Endometrial microvascular endothelial cells (primary cell): Measurements from ENCODE around the gene CALU. TPM values are rescaled to one million over a fixed set of nuclear protein-coding genes. Genes with fewer than 3 reads are reported as not detected.

Experiments
- in situ Hi-C: cut with HindIII; loops from 2 replicates; pipeline ENCODE4 v1.10.0; 2017; ENCODE audit warnings: low sequenced_read_pairs, low pct_unique_long_range_greater_than_20kb; ENCODE audit errors: inconsistent ontology term
- total RNA-seq: library from RNA; depleted of rRNA; stranded (reverse); fragments of >200 nt; gene quantifications from one replicate; pipeline ENCODE4 v1.2.3, GENCODE V29; 2015; ENCODE audit errors: inconsistent ontology term

Gene CALU
- total RNA-seq, 1 donor from 2014 or later = 265 TPM

DNA sequence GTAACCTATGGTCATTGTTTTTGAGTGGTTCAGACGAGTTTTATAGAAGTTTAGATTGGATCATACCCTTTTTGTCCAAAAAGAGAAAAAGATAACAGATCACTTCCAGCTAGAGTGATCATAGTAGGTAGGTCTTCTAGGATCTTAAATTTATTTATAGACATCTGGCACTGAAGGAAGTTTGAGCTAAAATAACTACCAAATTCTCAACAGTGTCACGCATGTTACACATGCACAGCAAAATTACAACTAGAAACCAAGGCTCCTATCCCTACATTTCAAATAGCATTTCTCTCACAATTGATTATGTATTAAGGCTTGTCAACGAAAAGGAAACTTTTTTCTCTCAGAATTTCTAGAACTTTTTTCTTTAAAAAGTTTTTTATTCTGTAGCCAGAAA is 2.3 kb downstream of the CALU start:
- in situ Hi-C loops = no loop called here

DNA sequence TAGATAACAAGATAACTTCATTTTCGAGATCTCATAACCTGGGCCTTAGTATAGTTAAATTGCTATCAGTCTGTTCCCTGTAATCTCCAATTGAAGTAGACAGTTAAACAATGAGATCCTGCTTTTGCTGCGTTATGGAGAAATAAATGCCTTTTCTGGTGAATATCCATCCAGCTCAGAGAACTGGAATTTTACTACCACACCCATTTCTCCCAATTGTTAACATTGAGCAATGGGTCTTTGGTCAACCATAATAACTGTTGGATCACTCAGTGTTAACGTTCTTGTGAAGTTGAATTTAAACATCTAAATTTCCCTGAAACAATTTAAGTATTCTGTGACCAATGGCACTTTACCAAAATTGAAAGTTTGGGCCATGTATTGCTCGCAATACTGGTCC is 3.0 kb downstream of the CALU start:
- in situ Hi-C loops = no loop called here

DNA sequence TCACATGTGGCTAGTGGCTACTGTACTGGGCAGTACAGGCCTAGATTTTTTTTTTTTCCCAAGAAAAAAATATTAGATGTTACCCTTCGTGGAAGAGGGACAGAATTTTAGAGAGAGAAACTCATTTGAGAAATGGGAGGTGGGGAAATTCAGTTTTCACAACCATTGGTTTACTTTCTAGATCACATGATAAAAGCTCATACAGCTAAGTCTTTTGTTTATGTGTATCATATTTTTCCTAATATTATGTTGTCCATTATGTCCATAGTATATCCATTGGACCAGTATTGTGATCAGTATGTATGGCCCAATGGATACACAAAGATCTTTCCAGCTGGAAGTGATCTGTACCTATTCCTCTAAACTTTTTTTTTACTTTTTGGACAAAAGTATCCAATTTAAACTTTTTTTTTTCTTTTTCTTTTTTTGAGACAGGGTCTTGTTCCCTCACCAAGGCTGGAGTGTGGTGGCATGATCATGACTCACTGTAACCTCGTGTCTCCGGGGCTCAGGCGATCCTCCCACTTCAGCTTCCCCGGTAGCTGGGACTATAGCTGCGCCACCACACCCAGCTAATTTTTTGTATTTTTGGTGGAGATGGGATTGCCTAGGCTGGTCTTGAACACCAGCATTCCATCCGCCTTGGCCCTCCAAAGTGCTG is 4.1 kb downstream of the CALU start:
- in situ Hi-C loops = no loop called here

DNA sequence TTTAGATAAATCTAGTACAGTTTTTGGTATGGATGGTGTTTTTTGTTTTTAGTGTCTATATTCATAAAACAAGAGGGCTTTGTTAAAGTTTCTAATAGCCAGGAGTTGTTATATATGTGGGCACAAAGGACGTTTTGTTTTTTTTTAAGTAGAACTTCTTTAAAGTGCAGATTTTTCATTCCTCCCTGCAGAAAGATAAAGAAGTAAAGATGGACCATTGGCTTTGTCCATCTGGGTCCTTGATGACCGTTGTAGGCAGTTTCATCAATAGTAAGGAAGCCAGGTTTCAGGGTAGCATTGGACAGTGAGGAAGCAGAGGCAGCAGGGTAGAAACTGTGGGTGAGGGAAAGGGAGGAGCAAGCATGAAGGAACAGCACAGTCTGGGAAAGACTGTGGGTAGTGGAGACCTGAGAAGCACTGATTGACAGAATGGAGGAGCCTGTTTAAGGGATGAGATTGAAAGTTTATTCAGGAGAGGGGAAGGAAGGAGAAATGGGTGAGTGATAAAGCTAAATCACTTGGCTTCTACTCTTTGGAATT is 5.3 kb downstream of the CALU start:
- in situ Hi-C loops = no loop called here

DNA sequence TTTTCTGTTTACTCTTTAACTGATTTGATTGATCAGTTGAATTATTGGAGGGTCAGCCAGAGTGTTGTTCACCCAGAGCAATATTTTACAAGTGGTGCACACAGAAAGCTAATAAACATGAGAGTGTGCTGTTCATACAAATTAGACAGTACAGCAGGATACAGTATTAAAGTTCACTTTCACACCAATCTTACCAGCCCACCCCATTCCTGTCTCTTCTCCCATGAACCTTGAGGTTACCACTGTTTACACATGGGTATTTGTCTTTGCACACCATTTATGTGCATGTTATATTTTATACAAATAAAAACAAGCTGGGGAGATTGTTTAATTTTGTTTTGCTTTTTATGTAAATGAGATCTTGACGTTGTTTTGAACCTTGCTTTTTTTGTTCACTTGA is 6.5 kb downstream of the CALU start:
- in situ Hi-C loops = no loop called here

DNA sequence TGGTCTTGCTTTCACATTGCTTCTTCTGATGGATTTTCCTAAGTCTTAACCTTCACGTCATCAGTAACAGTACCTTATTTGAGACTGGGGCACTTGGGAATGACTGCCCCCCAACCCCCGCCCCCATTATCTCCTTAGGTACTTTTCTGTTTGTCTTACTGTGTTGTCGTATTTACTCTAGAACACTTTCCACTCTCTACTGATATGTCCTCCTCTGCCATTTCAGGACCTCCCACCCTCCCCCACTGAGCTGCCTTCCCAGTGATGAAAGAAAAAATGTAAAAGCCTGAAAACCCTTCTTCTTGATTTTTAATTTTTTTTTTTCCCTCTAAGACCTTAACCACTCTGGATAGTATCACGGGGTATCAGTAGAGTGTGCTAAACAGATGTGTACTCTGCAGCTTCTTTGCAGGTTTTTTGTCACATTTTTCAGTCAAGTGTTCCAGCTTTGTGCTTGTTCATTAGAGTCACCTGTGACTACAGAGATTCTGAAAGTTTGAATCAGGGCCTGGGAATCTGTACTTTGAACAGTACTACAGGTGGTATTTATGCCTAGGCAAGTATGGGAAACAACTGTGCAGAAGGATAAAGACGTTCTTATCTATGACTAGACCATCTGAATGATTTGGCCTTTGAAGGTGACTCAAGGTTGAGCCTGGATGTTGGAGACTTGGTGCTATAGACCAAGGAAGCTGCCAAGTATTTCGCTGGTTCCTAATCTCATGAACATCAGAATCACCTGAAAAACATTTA is 8.3 kb downstream of the CALU start:
- in situ Hi-C loops = no loop called here

DNA sequence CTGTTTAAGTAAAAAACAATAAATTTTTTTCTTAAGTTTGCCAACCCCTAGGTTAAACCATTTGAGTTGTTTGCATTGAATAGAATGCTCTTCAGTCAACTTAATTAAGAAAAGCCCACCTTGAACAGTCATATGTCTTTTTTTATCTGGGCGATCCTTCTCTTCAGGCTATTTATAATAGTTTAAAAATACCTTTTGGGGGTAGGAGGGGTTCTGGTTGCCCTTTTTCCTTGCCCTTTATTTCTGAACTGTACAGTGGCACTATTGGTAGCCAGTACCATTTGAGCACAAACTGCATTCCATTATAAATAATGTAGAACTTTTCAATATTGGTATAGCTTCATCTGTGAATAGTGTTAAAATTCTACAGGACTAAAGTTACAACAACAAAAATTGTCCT is 13.1 kb downstream of the CALU start:
- in situ Hi-C loops = no loop called here

DNA sequence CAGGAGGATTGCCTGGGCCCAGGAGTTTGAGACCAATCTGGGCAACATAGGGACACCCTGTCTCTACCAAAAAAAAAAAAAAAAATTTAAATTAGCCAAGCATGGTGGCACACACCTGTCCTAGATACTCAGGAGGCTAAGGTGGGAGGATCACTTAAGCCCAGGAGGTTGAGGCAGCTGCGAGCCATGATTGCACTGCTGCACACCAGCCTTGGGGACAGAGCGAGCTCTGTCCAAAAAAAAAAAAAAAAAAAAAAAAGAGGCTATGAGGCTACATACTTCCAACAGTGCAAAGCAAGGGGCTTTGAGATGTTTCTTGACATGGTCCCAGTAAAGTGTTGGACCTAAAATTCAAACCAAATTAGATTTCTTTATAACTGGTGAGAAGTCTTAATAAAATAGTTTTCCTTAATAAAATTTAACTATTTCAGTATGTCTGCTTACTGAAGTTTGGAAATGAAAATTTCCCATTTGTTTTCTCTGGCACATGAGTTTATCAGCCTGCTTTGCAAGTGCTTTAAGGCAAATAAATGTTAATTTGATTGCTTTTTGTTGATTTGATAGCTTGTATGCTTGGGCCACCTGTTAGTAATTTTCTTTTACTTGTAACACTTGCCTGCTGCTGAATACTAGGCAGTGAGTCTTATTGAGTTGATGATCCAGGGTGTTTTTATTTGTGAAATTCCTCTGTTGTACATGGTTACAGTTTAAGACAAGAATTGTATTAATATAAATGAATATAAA is 16.1 kb downstream of the CALU start:
- in situ Hi-C loops = no loop called here

DNA sequence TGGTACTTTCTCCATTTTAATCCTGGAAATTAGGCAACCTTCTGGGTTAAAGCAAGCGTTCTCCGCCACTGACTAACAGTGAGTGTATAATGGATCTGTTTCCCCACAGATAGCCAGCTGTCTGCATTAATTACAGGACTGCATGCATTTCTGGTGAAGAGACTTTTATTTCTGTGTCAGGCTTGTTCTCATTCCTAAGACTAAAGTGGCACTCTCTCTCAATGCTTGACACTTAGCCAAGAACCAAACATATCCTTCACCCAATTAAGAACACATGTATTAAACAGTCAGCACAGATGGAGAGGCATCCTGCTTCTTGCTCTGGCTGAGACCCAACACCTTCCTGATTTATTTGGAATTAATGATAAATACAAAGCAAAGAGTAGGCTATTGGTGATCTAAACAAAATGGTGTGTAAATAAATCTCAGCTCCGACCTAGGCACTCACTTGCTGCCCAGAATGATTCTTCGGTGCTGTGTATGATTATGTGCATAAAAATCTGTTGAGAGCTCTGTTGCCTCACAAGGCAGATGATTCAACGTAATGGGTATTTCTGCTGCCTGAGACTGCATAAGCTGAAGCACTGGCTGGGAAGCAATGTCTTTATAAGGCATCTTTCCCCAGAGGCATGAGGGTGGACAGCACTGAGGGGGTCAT is 16.8 kb downstream of the CALU start:
- in situ Hi-C loops = no loop called here

DNA sequence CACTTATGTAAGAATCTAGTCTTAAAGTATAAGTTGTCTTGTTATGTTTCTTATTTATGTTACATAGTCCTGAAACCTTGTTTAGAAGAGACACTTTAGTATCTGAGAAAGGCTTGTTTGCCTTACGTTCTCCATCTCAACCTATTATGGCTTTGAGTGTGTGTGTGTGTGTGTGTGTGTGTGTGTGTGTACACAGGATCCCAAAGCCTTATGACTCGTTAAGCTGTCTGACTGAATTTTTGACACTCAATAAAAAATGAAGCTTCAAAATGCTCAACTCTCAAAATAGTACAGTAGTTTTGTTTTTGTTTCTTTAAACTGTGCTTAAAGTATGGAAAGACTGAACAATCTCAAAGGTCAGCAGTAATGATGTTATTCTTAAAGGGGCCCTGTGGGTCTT is 18.0 kb downstream of the CALU start:
- in situ Hi-C loops = no loop called here

DNA sequence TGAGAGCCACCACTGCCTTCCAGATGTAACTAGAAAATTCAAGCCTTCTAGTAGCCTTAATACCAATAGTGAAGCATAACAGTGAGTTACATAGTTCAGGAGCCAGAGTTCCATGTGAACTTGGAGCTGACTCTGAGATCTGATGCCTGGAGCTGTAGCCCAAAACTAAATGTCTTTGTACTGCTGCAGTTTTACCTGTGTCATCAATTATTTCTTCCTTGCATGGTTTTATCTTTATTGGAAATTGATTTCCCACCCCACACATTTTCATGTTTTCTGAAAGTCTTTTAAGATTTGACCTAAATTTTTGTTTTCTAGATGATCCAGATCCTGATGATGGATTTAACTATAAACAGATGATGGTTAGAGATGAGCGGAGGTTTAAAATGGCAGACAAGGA is 19.4 kb downstream of the CALU start:
- in situ Hi-C loops = no loop called here

DNA sequence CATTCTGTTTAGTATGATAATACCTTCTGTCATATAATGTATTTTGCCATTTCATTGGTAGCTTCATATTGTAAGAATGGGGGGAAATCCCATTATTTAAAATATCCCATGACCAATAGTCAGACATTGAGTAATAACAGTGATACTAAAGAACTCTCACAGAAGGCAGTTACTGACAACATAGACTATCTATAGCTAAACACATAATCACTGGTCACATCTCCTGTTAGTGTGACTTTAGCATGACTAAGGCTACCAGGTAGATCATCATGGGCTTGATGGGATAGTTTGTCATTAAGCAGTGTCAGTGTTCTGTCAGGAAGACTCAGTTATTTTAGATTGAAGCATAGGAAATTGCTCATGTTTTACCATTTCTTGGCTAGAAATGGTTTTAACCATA is 20.1 kb downstream of the CALU start:
- in situ Hi-C loops = no loop called here

DNA sequence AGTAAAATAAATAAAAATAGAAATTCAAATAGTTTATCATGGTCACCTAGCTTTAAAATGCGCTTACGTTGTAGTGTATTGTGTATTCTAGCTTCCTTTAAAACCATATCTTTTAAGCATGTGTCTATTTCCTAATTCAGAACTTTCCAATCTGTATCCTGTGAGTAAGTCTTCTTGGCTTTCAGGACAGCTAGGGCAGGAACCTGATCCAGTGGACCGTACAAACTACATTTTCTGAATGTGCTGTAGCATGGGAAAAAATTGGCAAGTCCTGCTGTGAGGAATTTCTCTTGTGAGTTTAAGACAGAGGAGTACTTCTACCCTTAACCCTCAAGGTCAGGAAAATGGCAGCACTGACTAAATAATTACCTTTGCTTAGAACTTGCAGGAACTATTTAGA is 24.4 kb downstream of the CALU start:
- in situ Hi-C loops = no loop called here

DNA sequence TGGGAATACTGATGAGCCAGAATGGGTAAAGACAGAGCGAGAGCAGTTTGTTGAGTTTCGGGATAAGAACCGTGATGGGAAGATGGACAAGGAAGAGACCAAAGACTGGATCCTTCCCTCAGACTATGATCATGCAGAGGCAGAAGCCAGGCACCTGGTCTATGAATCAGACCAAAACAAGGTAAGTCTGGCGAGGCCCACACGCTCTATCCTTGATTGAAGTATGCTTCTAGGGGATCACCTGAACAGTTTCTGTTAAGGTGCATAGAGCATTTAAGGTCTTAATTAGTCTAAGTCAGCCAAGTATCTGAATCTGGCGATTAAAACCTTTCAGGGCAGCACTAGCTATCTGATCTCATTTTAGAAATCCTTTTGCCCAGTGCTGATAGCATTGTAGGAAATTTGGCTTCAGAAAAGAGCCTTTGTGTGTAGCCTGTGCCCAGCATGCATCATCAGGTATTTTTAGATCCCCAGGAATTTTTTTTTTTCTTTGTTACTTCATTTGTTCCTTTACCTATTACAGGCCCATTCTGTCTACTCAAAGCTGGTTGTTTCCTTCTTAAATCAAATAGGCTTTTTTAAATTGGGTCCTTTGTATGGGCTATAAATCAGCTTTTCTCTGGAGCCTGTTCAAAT is 28.4 kb downstream of the CALU start:
- in situ Hi-C loops = no loop called here

DNA sequence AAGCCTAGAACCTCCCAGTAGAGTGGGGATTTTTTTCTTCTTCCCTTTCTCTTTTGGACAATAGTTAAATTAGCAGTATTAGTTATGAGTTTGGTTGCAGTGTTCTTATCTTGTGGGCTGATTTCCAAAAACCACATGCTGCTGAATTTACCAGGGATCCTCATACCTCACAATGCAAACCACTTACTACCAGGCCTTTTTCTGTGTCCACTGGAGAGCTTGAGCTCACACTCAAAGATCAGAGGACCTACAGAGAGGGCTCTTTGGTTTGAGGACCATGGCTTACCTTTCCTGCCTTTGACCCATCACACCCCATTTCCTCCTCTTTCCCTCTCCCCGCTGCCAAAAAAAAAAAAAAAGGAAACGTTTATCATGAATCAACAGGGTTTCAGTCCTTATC is 31.1 kb downstream of the CALU start:
- in situ Hi-C loops = no loop called here

DNA sequence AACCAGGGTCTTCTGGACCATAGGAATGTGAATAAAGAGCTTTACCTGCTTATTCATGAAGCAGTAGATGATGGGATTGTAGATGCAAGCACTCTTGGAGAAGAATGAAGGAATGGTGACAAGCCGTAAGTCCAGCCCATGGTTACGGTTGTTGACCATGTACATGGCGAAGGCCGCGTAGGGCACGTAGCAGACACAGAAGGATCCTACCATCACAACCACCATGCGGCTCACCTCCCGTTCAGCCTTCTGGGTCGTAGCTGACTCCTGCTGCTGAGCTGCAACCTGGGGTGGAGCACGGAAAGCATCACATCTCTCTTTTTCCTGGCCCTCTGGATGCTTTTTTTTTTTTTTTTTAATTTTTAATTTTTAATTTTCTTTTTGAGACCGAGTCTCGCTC is 34.4 kb downstream of the CALU start:
- in situ Hi-C loops = no loop called here

DNA sequence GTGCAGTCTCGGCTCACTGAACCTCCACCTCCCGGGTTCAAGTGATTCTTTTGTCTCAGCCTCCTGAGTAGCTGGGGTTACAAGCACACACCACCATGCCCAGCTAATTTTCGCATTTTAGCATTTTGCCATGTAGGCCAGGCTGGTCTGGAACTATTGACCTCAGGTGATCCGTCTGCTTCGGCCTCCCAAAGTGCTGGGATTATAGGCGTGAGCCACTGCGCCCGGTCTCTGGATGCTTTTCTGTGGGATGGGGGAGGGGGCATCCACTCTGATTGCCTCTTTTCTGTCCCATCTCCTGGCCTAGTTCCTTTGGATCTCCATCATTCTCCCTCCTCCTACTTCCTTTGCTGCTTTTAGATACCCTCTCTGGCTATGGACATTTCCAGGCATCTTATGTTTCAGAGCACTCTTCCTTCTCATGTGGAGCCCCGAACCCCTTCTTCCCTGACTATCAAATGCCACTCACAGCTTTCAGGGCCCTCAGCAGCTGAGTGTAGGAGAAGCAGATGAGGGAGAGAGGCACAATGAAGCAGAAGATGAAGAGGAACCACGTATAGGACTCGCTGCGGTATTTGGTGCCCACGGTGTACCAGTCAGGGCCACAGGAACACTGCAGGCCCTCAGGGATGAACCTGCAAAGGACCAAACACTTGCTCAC is 35.0 kb downstream of the CALU start:
- in situ Hi-C loops = no loop called here

DNA sequence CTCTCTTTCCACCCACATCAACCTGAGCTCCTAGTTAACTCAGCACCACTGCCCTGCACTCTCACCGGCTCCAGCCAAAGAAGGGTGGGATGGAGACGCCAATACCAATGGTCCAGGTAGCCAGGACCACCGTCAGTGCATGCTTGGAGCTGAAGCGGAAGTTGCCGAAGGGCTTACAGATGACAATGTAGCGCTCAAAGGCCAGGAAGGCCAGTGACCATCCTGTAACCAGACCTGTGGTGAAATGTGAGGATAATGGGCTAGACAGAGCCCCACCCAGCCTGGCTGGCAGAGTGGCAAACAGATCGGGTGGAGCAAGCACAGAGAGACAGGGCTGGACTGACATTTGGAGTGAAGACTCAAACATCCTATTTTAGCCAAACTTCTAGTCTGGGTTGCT is 35.8 kb downstream of the CALU start:
- in situ Hi-C loops = no loop called here
